ENCODE results near the gene GRHL1. TPM values are rescaled to one million over a fixed set of nuclear protein-coding genes. Genes with fewer than 3 reads are reported as not detected.
"Not testable (repeated sequence)": the region's sequence is repeated elsewhere in the genome, so short reads cannot be mapped to it uniquely, and the experiment has no call there.

Gene GRHL1
- total RNA-seq, 4 donors from 2014 or later, result 0.24 to 2.8 (median 1.4) TPM

- H3K27me3 ChIP-seq, result no peaks in the 10 kb centered on the region
- no peaks in the 10 kb centered on the region for H3K4me1 ChIP-seq
- TF ChIP-seq CTCF (IDR thresholded peaks at IDR 0.05) (no peak), POLR2A (IDR thresholded peaks at IDR 0.05) (no peak)
- no peak overlapping the region for H3K4me3 ChIP-seq
- DNase-seq, result no peak
- H3K27ac ChIP-seq, result no peak overlapping the region
- H3K9me3 ChIP-seq, result no peaks in the 10 kb centered on the region
- intact Hi-C loops (cut with DNase I; ENCODE audit: low total_unique reads), result no loop called here
- no peaks in the 10 kb centered on the region for H3K36me3 ChIP-seq
Observed at GRCh38 chr2:9919512-9919911, 32.0 kb upstream of the GRHL1 start.

GRCh38 chr2:9927020-9927419 is 24.5 kb upstream of the GRHL1 start:
- H3K4me1 ChIP-seq; H3K36me3 ChIP-seq; DNase-seq; H3K4me3 ChIP-seq; H3K9me3 ChIP-seq; H3K27me3 ChIP-seq; intact Hi-C loops (cut with DNase I; ENCODE audit: low total_unique reads); H3K27ac ChIP-seq: not testable (repeated sequence)

GRCh38 chr2:9937258-9937657 is 14.2 kb upstream of the GRHL1 start:
- Histone ChIP-seq H3K9me3 (no peaks in the 10 kb centered on the region), H3K36me3 (no peaks in the 10 kb centered on the region), H3K4me3 (no peak overlapping the region), H3K4me1 (no peaks in the 10 kb centered on the region), H3K27ac (no peak overlapping the region), H3K27me3 (no peaks in the 10 kb centered on the region)
- TF ChIP-seq POLR2A (IDR thresholded peaks at IDR 0.05) (no peak), CTCF (IDR thresholded peaks at IDR 0.05) (no peak)
- intact Hi-C loops (cut with DNase I; ENCODE audit: low total_unique reads), result no loop called here
- no peak for DNase-seq

- no peak for TF ChIP-seq POLR2A (IDR thresholded peaks at IDR 0.05)
- TF ChIP-seq CTCF (IDR thresholded peaks at IDR 0.05), result no peak
- intact Hi-C loops (cut with DNase I; ENCODE audit: low total_unique reads), result no loop called here
- H3K9me3 ChIP-seq, result no peaks in the 10 kb centered on the region
- no peak for DNase-seq
- no peak overlapping the region for H3K4me3 ChIP-seq
- H3K27ac ChIP-seq, result no peak overlapping the region
- no peaks in the 10 kb centered on the region for H3K36me3 ChIP-seq
- H3K27me3 ChIP-seq, result no peaks in the 10 kb centered on the region
- no peaks in the 10 kb centered on the region for H3K4me1 ChIP-seq
Observed at GRCh38 chr2:9937968-9938367, 13.5 kb upstream of the GRHL1 start.

GRCh38 chr2:9939587-9940485 is 11.7 kb upstream of the GRHL1 start:
- H3K27ac ChIP-seq, result no peak overlapping the region
- H3K4me3 ChIP-seq, result no peak overlapping the region
- TF ChIP-seq CTCF (IDR thresholded peaks at IDR 0.05) (no peak), POLR2A (IDR thresholded peaks at IDR 0.05) (no peak)
- H3K9me3 ChIP-seq, result no peaks in the 10 kb centered on the region
- no peak for DNase-seq
- no peaks in the 10 kb centered on the region for H3K27me3 ChIP-seq
- intact Hi-C loops (cut with DNase I; ENCODE audit: low total_unique reads), result no loop called here
- no peaks in the 10 kb centered on the region for H3K36me3 ChIP-seq
- H3K4me1 ChIP-seq, result no peaks in the 10 kb centered on the region
